GM18511 (cell line): ENCODE results near the gene MUC4.
"Not testable (repeated sequence)": the region's sequence is repeated elsewhere in the genome, so short reads cannot be mapped to it uniquely, and the experiment has no call there.

ENCODE experiments used
- ATAC-seq: cut with Tn5 transposase; IDR thresholded peaks from one replicate; pipeline ENCODE4 v1.9.1; 2021; ENCODE audit warnings: mild to moderate bottlenecking, moderate library complexity; ENCODE audit not compliant: unreplicated experiment

MUC4 gene

DNA sequence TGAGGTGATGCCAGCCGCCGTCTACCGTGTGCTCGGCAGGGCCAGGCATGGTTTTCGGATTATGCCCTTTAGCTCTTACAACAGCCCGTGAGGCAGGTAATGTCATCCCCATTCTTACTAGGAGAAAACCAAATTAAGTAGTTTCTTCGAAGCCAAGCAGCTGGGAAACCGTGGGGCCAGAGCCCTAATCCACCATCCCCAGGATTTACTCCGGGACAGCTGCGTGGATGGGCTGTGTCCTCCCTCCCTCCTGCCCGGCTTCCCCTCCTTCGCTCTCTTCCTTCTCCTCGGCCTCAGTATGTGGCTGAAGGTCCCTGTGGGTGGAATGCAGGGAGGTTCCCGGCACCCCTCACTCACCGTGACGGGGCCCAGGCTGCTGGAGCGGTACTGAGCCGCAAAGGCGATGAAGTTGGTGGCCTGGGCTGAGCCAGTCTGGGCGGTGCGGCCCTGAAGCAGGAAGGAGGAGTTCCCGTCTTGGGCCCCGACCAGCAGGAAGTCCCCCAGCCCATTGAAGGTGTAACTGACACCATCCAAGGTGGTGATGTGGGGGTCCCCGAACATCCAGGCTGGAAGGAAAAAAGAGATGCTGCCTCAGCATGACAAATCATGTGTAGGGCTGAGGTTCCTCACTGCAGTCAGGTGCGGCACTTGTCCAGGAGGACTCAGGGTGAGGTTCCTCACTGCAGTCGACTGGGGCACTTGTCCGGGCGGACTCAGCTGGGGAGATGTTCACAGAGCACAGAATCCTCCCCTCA lies 48.5 kb downstream of the MUC4 start:
- ATAC-seq, result no peak

DNA sequence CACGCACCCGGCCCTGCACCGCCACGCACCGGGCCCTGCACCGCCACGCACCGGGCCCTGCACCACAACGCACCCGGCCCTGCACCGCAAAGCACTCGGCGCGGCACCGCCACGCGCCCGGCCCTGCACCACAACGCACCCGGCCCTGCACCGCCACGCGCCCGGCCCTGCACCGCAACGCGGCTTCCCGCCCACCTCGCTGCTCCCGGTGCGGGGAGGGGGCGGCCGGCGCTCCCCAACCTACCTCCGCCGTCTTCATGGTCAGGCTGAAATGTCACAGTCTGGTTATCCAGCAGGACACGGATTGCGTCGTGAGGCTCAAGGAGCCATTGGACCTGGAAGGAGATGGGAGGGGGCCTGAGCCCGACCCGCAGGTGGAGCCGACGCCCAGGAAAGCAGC lies 49.1 kb downstream of the MUC4 start:
- no peak for ATAC-seq

DNA sequence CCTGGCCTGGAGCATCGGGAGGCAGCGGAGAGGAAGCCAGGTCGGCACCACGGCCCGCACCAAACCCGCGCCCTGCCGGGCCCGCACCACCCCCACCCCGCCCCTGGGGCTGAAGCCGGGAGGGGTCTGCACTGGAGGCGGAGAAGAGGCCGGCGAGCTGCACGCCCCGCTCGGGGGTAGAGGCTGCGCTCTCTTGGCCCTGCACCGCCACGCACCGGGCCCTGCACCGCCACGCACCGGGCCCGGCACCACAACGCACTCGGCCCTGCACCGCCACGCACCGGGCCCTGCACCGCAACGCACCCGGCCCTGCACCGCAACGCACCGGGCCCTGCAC lies 49.5 kb downstream of the MUC4 start:
- ATAC-seq, result no peak

DNA sequence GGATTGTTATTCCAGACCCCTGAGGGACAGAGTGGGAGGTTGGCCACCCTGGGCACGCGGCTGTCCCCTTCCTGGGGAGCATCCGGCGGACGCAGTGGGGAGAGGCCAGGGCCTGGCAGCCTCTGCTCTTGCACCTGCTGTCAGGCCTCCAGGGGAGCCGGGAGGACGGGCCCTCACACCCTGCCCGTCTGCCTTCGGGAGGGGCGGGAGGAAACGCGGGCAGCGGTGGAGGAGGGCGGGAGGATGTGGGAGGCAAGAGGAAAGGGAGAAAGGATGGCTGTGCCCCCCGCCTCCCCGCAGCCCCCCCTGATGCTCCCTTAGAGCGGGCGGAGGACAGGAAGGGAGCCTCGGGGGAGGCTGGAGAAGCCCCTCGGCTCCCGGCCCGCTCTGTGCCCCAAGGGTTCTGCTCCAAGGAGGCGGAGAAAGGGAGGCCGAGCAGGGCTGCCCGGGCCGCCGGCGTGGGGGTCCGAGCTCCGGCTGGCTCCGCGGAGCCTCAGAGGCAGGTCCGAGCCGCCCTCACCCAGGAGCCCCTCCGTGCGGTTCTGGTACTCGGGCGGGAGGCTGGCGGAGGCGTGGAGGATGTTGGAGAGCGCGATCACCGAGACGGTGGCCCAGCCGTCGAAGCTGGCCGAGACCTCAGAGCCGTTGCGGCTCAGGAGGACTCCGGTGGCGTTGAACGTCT lies 50.0 kb downstream of the MUC4 start:
- ATAC-seq, result no peak

DNA sequence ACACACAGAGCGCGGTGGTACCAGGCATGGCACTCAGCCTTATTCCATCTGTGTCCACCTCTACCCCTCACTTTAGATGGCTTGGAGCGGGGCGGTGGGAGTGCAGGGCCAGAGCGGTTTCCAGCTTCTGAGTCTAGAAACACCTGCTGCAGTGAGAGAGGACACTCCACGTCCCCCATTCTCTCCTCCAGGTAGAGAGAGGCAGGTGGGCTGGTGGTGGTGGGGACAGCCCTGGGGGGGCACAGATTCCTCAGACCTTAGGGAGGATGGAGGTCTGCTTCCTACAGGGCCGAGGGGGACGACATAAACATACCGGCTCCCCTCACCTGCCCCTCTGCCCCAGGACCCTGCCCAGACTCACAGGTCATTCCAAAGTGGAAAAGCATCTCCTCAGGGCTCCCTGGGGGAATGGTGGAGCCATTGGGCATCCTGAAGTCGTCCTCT lies 50.6 kb downstream of the MUC4 start:
- ATAC-seq, result no peak

DNA sequence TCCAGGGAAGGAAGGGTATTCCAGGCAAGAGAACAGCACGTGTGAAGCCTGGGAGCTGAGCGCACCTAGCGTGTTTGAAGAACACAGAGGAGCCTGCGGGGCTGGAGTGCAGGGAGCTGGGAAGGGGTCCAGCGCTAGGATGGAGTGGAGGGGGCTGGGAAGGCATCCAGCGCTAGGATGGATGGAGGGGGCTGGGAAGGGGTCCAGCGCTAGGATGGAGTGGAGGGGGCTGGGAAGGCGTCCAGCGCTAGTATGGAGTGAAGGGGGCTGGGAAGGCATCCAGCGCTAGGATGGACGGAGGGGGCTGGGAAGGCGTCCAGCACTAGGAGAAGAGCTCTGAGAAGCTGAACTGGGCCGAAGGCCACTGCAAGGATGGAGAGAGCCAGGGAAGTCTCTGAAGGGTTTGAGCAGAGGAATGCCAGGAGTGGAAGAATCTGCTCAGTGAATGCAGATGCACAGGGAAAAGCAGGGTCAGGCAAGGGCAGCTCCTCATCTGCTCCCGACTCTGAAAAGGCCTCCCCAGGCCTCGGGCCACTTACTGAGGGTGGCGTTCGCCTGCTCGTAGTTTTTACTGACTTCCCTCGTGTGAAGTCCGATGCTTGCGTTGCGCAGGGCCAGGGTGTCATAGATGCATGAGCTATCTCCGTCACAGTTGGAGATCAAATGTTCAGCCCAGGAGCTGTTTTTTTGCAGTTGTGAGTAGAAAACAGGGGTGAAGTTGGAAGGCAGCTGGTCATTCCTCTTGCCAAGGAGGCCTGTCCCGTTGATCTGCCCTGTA lies 51.2 kb downstream of the MUC4 start:
- no peak for ATAC-seq

DNA sequence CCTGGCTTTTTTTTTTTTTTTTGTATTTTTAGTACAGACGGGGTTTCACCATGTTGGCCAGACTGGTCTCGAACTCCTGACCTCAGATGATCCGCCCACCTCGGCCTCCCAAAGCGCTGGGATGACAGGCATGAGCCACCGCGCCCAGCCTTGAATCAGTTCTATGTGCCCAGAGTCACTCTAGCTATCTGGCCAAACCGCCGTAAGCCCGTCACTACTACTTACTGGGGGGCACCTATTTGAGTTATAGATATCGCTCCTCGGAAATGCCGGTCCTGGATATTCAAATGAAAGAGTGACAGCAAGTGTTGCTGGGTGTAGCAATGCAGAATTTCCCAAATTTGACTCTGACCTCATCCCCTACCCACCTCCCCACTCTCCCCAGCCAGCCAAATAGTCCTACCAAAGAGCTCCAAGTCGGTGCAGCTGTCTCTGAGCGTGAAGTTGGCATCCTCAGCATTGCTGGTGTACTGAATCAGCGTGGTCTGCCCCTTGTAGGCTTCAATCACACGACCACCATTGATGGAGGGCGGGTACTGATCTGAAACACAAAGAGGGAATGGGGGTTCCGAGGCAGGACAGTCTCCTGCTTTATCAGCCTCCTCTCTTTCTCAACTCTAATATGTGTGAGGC lies 52.9 kb downstream of the MUC4 start:
- ATAC-seq, result no peak

DNA sequence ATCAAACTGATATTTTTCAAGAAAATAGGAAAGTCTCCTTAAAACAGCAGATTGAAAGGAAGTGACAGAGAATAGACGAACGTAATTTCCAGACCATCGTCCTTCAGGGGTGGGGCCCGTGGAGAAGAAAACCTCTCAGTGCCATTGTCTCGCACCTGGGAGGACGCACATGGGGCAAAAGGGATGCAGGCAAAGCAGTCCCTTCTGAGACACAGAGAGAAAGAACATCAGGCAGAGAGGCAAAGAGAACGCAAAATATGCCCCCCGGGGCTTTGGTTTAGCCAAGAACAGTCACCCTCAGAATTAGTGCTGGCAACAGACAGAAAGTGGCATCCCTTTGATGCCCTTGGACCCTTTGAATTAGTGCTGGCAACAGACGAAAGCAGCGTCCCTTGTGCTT lies 53.9 kb downstream of the MUC4 start:
- ATAC-seq, result no peak

DNA sequence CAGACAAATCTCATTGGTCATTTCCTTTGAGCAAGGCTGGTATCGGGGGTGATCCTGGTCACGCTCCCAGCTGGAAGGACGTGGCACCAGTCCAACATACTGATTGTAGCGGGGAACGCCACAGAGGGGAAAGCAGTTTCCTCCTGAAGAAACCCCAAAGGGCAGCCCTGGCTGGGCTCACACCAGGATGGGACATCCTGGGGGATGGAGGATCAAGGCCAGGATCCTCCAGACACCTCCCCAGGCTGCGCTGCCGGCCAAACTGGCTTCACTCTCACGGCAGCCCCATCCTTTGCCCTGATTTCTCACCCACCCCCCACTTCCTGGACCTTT lies 54.3 kb downstream of the MUC4 start:
- ATAC-seq, result no peak

DNA sequence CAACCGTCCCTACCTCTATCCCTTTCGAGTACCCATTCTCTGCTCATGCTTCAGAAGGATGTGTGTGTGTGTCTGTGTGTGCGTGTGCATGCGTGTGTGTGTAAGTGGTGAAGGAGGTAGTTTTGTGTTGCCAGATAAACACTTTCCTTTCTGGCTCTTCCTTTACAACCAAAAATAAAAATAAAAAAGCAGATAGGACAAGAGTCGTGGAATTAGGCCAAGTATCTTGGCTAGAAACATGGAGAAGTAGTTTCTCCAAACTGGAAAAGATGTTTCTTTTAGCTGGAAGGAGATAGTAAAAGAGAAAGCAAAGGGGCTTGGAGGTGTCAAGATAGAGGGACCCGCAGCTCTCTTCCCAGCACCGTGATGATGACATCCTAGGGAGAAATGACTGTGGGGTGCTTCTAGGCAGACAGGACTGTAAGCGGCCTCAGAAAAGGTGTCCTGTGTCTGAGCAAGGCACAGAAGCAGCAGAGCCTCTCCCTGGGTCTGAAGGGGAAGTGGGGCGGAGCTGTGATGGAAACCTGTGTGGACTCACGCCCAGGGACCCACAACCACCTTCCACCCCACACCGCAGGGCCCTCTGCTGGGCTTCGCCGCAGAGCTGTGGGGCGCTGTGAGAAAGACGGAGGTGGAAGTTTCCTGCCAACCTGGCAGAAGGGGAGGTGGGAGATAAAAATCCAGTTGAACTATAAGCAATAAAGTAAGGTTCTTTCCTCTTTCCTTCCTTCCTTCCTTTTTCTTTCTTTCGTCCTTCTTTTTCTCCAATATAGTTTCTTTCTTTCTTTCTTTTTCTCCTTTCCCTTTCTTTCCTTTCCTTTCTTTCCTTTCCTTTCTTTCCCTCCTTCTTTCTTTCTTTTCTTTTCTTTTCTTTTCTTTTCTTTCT lies 55.7 kb downstream of the MUC4 start:
- ATAC-seq, result no peak

DNA sequence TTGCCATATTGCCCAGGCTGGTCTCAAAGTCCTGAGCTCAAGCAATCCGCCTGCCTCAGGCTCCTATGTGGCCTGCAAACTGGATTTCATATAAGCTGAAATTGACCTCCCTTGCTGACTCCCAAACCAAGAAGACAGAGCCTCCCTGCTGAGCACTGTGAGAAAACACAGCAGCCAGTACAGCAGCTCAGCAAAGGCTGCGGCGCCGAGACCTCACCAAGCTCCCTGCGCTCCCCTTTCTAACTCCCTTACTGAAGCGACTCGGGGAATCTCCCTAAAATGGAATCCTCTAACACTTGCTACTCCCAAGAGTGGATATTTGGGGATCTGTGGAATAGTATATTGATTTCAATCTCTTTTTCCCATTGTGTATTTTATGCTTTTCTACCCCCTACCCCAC lies 56.3 kb downstream of the MUC4 start:
- no peak for ATAC-seq

DNA sequence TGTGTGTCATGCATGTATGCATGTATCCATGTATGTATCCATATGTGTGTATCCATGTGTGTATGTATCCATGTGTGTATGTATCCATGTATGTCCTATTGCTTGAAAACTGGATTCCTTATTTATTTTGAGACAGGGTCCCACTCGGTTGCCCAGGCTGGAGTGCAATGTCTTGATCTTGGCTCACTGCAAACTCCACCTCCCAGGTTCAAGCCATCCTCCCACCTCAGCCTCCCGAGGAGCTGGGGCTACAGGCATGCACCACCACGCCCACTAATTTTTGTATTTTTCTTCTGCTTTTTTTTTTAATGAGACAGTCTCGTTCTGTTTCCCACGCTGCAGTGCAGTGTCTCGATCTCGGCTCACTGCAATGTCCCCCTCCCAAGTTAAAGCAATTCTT lies 56.8 kb downstream of the MUC4 start:
- no peak for ATAC-seq

DNA sequence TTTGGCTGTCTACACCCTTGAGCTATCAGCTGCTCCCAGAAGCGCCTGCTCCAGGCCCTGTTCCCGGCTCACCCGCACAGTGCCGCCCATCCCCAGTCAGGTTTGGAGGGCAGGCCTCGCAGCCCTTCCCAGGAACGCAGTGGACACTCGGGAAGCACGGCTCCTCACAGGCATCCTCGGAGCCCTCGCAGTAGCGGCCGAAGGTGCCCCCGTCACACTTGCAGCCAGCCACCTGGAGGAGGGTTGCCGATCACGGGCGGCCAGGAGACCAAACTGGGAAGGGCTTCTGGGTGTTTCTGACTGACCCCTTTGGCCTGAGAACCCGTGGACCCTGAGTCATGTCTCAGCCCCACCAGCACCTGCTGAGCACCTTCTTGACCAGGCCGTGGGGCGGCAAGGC lies 57.6 kb downstream of the MUC4 start:
- ATAC-seq, result no peak

DNA sequence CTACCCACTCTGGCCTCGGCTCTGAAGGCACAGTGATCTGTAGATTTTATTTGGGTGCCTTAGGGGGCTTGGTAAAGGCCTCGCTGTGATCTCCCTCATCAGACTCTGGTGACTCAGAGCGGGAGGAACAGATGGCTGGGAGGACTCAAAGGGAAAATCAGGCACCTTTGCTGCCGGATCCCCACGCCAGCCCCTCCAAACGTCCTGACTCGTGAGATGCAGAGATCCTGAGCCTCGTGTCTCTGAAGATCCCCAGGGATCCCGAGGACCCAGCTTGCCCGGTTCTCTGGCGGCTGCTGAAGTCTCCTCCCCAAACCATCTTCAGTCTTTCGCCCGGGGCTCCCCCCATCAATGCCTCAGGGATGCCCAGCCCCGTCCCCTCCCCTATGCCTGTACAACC lies 58.1 kb downstream of the MUC4 start:
- no peak for ATAC-seq

DNA sequence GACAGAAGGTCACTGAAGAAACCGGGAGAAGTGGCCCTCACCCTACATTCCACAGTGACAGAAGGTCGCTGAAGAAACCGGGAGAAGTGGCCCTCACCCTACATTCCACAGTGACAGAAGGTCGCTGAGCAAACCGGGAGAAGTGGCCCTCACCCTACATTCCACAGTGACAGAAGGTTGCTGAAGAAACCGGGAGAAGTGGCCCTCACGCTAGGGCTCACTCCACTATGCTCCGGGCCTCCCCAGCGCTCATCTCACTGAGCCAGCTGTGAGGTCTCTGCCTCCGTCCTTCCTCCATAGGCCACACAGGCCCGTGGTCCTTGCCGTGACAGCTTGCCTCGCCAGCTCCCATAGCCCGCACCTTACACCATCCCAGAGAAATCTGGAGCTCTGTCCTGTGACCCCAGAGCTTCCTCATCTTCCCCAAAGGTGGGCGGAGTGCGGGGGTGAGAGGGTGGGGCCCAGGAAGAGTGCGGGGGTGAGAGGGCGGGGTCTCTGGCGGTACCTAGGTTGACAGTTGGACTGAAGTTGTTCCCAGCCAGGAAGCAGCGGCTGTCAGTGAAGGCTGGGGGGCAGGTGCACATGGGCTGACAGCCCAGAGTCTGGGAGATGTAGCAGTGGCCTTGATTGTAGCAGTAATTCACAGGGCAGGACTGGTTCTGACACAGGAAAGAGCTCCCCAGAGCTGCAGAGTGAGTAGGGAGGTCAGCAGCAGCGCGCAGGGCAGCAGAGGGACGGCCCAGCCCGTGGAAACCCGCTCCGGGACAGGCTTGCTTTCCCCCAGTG lies 59.0 kb downstream of the MUC4 start:
- no peak for ATAC-seq

DNA sequence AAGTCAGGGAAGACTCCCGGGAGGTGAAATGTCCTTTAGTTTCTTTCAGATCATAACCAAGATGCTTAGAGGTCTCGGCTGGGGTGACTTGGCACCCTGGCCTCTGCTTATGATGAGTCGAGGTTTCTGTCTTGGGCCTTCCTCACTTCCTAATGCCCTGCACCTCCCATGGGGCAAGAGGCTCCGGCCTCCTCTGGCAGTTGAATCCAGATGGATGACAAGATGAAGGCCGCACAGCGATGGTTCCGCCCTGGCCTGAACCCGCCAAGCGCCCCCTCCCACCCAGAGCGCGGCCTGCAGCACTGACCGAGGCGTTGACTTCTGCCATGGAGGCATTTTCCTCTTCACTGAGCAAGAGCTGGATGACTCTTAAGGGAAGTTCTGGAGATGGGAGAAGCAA lies 59.7 kb downstream of the MUC4 start:
- ATAC-seq, result no peak

DNA sequence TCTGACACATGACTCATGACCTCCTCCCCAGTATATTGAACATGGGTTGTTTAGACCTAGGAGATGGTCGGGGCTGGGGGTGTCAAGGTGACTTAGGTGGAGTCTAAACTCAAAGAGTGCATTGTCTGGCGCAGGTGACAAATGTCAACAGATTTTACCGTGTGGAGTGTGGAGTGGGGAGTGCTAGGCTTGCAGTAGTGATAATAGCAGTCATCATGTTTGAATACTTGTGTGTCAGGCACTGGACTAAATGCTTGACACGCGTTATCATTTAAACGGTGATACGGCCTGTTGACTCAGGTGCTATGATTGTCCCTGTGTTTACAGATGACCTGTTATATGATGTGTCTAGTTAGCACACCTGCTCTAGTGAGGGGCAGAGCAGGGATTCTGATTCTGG lies 60.2 kb downstream of the MUC4 start:
- no peak for ATAC-seq

DNA sequence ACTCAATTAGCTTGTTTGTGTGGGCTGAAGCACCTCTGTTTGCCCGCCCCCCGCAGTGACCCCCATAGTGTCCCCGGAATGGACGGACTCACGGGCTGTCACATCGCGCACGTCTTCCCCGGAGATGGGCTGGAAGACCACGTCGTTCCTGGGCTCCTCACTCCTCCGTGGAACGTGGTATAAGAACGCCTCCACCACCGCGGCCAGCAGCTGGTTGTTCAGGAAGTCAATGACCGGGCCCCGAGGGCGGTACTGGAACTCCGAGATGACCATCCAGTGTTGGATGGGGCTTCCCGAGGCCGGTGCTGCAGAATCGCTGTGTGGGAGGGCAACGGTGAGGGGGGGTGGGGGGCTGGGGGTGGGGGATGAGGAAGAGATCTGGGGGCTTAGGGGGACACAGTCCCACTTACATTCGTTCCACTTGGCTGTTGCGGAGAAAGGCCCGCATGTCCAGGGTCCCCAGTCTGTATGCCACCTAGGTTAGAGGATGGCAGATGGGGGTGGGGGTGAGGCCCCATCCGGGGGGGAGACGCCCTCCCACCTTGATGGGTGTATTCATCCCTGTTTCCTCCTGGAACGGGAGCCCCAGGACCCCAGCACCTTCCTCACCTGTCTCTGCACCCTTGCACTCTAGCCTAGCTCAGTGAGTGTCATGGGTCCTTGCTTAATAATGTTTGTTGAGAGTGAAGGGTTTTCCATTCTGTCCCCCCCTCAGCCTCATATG lies 60.8 kb downstream of the MUC4 start:
- no peak for ATAC-seq

DNA sequence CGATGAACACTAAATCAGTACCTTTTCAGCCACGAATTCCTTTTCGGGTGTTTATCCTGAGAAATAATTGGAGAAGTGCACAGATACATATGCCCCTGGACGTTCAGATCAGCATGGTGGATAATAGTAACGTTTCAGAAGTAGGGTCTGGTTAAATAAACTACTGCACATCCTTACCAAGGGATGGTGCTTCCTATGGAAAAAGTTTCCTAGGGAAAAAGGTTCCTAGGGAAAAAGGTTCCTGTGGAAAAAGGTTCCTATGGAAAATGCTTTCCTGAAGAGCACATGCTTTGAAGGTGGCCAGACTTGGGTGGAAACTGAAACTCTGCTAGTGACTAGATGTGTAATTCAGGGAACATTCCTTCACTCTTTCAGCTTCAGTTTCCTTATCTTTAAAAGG lies 62.6 kb downstream of the MUC4 start:
- ATAC-seq, result not testable (repeated sequence)
